ENCODE measurements around the gene NOL4L.

The NOL4L gene

DNA sequence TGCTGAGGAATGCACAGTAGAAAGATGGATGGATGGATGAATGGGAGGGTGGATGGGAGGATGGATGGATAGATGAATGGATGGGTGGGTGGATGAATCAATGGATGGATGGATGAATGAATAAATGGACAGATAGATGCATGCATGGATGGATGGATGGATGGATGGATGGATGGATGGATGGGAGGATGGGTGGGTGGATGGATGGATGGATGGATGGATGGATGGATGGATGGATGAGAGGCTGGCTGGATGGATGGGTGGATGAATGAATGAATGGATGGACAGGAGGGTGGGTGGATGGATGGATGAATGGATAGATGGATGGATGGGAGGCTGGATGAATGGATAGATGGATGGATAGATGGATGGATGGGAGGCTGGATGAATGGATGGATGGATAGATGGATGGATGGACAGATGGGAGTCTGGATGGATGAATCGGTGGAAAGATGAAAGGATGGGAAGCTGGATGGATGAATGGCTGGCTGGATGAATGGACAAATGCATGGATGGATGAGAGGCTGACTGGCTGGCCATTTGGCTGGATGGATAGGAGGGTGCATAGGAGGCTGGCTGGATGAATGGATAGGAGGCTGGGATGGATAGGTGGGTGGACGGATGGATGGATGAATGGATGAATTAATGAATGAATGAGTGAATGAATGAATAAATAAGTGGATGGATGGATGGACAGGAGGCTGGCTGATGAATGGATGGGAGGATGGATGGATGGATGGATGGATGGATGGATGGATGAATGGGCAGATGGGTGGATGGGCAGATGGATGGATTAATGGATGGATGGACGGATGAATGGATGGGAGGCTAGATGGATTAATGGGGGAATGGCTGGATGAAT lies 28.3 kb upstream of the NOL4L start:
- no peak for DNase-seq

DNA sequence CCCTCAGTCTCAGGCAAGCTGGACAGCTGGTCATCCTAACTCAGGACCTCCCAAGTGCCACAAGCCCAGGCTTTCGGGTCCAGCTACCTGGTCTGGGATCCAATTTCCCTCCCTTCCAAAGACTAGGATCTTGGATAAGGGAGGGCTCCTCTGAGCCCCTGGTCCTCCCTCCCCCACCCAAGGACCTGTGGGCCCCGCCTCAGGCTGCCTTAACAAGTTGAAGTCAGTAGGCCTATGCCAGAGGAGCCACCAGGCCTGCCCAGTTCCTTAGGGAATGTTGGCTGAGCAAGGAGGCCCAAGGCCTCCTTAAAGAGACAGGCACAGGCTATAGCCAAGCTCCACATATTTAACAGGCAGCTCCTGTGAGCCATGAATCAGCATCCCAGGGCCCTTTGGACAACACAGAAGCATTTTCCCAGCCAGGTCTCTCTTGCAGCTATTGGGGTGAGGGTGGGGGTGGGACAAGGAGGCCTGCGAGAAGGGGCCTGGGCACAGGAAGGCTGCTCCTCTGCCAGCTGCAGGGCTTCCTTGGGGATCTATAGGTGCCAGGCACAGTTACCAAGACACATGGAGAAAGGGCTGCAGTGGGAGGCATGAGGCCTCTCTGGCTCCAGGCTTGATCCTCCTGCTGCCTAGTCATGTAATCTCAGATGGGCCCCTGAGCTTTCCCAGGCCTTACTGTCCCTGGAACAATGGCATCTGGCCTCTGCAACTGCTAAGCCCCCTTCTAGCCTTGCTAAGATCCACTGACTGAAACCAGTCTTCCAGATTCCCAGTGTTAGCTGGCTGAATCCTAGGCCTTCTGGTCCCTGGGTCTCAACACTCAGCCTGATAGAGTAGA lies 27.4 kb upstream of the NOL4L start:
- DNase-seq: no peak

DNA sequence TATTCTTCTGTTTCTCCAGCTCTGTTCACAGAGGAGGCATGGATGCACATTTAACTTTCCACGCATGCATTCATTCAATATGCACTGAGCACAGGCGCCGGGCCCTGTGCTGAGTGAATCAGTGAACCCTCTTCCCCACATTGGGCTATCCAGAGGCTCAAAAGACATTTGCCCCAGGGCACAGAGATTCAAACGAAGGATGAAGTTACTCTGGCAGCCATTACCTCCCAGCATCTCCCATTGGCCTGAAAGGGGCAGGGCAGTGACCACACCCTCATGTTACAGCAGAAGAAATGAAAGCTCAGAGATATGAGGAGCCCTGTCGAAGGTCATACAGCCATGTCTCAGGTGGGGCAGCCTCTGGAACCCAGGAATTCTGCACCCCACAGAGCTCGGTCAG lies 26.7 kb upstream of the NOL4L start:
- DNase-seq: no peak

DNA sequence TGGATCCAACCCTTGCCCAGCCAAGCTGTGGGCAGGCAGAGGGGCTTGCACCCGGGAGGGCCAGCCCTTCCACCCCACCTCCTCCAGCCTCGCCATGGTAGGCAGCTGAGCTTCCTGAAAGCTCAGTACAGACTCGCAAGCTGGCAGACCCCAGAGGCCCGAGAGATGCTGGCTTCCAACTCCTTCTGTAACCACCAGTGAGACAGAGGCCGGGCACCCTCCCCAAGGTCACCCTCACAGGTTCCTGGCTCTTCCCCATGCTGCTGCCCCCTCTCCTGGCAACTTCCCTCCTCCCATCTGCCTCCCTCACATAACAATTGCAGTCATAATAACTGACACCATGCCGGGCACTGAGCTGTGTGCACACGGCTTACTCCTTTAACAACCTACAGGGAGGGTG lies 26.2 kb upstream of the NOL4L start:
- no peak for DNase-seq

DNA sequence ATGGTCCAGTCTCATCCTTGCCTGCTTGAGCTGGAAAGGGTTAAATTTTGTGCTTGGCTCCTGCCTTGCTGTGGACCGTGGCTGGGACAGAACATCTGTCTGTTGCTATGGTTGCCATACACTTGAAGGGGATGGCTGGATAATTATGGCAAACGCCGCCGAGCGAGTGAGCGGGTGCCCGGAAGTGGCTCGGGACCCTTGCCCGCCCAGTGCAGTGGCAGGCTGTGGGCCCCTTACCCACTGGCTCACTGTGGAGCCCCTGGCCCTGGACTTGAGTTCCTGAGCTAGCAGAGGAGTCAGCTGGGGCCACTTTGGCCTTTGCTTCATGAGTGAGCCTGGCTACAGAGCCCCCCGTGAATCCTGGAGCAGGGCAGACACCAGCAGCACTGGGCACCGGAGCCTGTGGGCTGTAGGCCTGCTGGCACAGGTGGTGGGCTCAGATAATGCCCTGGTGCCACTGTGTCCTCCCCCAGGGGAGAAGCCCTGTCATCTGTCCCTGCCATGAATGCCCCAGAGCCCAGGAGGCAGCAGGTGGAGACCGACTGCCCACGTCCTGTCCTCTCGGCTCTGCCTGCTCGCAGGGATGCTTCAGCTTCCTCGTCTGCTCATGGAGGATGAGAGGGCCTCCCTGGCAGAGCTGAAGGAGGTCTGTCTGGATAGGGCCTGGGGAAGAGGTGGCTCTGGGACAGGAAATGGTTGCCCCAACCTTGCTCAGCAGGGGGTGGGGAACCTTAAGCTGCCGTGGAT lies 25.5 kb upstream of the NOL4L start:
- DNase-seq: no peak

DNA sequence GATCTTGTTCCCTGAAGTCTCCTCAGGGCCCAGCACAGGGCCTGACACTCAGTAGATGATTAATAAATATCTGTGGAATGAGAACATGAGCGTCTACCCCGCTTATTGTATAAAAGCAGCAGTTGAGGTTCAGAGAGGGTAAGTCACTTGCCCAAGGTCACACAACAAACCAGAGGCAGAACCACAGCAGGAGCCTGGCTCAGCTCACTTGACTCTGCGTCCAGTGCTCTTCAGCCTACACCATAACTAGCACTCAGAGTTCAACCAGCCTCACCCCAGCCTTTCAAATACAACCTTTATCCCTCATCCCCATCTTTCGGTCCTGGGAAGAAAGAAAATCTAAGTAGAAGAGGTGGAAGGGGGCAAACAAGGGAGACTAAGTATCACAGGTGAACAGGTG lies 24.9 kb upstream of the NOL4L start:
- no peak for DNase-seq

DNA sequence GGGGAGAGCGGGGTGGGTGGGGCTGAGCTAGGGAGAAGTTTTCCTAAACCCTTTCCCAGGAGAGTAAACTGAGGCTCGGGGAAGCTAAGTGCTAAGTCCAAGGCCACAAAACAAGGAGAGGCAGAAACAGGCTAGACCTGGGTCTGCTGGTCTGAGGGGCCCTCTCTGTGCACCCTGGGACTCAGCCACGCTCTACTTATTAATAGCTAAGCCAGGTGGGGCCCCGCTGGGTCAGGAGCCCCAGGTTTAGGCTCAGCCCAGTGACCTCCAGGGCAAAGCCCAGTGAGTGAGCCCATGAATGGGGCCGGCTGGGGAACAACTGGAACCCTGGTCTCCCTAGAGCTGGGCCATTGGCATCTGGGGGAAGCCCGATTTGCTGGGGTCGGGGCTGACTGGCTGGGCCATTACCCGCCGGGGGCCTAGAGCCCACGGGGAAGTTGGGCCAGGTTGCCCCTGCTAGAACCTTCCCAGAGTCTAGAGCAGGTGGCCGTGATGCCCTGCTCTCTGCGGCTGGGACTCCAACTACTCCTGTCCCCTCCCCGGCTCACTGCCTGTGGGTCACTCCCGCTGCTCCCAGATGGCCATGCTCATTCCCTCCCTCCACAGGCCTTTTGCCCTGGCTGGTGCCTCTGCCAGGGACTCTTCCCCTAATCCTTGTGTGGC lies 24.1 kb upstream of the NOL4L start:
- no peak for DNase-seq

DNA sequence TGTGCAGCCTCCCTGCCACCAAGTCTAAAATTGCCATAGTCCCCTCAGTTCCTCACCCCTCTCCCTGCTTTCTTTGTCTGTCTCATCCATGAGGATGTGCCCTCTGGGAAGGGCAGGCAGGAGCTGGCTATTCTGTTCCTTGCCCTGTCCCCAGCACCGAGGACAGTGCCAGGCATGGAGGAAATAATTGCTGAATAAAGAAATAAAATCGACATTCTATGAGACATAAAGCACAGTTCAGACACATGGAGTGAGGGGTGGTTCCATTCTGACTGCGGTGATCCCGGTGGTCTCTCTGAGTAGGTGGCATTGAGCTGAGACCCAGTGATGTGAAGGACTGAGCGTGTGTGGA lies 23.5 kb upstream of the NOL4L start:
- no peak for DNase-seq

DNA sequence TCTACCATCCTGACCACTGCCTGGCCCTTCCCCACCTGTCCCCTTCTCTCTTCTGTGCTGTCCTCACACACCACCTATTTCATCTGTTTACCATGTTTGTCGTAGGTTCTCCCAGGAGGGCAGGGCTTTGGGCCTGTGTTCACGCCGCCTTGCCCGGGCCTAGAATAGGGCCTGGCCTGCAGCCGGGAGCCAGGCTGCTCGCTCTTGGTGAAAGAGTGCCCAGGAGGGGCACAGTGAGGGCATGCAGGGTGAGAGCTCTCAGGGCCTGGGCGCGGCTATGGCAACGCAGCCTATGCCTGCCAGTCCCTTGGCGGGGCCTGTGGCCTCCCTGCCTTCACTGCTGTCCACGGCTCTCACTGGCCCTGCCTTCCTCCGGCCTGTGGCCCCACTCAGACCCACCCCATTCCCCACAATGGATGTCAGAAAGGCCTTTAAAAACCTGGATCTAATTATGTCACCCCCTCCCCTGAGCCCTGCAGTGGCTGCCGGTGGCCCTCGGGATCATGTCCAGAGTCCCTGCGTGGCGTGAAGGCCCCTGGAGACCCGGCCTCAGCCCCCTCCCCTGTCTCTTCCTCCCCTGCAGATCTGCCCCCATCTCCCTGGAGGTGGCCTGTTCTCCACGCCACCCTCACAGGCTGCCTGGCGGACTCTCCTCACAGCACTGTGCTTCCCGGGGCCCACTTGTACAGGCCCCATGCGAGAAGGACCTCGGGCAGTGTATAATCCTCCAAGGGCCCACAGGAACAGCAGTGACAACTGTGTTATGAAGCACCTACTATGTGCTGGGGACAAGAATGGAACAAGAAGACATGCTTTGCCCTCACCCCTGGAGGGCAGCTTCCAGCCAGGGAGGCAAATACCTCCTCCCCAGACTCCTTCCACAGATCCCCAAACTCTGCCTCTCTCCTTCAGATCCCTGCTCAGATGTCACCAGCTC lies 22.9 kb upstream of the NOL4L start:
- DNase-seq: peak in 1 of 2 donors; percentile 9

DNA sequence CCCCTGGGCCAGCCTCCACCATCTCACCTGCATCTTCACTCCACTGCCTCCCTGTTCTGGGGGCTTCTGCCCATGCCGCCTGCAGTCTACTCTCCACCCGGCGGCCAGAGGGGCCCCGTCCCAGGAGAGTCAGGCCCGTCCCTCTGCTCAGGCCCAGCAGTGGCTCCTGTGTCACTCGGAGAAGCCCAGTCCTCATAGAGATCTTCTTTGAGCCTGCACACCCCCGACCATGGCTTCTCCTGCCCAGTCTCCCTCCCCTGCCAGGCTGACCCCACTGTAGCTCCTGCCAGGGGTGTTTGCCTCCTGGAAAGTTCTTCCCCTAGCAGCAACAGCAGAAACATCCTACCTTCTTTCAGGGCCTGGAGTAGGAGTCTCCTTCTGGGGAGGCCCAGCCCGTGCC lies 22.2 kb upstream of the NOL4L start:
- no peak for DNase-seq

DNA sequence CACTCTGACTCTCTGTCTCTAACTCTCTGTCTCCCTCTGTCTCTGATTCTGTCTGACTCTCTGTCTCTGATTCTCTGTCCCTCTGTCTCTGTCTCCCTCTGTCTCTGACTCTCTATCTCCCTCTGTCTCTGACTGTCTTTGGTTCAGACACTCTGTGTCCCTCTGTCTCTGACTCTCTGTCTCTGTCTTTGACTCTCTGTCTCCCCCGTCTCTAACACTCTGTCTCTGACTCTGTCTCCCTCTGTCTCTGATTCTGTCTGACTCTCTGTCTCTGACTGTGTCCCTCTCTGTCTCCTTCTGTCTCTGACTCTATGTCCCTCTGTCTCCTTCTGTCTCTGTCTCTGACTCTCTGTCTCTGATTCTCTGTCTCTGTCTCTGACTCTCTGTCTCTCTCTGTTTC lies 21.7 kb upstream of the NOL4L start:
- DNase-seq: no peak

DNA sequence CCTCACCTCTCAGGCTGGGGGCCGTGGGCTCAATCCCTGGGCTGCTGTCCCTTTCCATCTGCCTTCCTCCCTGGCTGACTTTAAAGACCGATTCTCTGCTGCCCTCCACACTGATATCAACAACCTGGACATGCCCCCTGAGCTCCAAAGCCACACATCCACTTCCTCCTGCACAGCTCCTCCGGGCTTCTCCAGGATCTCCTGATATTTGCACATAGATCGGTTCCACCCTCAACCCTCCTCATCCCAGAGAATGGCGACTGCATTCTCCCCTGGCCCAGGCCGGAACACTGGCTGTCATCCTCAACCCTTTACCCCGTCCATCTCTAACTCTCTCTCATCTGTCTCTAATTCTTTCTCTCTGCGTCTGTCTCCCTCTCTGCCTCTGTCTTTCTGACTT lies 21.0 kb upstream of the NOL4L start:
- no peak for DNase-seq

DNA sequence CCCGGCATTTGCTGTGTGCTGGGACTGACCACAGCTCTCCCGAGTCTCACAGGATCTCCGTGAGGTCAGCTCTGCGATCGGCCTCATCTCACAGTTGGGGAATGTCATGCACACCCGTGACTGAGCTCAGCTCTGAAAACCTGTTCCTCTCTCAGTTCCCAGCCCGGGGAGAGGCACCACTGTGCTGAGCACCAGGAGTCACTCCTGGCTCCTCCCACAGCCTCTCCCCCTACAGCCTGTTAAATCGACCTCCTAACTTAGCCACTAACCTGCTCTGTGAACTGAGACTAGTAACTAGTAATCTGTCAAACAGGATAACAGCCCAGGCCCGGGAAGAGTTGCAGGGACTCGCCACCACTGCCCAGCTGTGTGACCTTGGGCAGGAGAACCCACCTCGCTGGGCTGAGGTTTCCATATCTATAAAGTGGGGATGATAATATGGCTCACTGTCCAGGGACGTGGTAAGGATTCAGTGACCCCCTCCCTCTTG lies 20.1 kb upstream of the NOL4L start:
- DNase-seq: peak in 1 of 2 donors; percentile 21

DNA sequence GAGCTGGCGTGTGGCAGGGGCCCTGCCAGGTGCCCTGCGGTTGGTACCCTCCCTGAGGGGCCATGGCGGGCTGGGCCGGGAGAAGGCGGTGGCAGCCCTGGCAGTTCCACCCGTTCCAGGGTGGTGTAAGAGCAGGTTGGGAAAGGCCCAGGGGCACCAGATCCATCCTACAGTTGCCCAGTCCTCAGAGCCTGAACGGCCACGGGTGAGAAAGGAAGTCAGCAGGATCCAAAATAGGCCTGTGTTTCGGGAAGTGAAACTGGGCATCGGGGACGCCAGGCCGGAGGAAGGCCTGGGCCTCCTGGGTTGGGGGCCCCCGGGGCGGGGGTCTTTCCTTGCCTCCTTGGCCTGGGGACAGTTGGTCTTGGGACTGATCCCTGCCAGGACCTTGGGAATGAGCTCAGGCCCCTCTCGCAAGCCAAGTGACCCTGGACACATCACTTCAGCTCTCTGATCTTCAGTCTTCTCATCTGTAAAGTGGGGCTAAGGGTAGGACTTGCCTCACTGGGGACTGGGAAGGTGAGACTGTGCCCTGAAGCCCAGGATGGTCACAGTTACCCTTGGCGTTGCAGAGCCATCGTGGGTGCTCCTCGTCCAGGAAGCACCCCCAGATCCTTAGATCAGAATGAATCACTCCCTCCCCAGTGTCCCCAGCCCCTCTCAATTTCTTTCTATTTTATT lies 18.1 kb upstream of the NOL4L start:
- peak in 1 of 2 donors; percentile 22 for DNase-seq

DNA sequence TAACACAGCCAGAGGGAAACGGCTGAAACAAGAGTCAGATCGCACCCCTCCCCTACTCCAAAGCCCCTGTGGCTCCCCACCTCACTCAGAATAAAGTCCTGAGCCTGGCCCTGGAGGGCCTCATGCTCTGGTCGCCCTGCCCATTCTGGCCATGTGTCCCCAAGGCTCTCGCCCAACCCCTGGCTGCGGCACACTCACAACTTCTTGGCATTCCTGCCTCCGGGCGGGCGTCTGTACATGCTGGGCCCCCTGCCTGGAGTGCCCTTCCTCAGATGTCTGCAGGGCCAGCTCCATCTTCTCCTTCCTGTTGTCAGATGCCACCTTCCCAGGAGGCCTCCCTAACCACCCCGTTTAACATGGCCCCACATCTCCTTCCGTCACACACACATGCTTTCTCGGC lies 17.1 kb upstream of the NOL4L start:
- DNase-seq: no peak

DNA sequence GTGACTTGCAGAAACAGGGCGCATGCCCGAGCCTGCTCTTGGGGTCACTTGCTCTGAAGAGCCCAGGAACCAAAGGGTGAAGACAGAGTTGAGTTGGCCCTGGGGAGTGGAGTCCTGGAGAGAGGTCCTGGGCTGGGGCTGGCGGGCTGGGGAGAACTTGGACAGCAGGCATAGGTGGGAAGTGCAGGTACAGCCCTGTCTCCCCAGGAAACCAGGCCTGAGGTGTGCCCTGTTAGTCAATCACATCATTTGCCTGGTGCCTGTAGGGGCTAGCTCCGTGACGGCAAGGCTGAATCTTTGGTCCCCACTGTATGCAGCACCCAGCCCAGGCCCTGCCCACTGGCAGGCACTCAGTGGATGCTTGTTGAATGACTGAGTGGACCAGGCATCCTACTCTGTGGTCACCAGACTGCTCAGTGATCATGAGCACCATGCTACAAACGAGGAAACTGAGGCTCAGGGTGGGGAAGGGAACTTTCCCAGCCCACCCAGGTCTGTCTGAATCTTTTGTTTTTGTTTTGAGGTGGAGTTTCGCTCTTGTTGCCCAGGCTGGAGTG lies 15.6 kb upstream of the NOL4L start:
- no peak for DNase-seq

DNA sequence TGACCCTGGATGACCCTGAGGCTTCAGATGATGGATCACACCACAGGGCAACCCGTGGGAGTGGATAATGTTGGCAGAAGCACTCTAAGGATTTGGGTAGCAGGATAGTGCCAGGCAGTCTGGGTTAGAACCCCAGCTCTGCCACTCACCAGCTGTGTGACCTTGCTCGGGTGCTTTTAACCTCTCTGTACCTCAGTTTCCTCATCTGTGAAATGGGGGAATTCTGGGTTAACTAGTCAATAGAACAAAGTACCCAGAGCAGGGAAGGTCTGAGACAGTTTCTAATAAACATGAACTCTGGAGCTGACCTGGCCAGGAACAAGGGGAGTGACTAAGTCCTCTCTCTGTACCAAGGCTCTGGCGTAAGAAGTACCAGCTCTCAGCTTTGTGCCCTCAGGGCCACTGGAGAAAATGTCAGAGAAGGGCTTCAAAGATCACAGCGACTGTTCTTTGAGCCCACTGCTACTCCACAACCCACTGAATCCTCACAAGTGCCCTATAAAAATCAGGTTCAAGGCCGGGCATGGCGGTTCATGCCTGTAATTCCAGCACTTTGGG lies 14.7 kb upstream of the NOL4L start:
- DNase-seq: no peak

DNA sequence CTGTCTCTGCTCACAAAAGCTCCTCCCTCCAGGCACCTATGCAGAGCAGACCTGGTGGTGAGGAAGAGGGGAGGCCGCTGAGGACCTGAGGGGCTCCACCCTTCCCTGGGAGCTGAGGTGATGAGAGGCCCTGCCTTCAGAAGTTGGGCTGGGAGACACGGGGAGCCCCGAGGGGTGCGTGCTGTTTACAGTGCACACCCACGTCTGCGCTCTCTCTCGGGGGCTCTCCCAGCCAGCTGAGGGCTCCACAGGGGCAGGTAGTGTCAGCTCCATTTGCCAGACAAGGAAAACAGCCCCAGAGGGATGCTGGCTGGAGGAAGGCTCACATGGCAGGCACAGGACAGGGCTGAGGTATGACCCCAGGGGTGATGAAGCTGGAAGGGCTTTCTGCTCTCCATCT lies 13.5 kb upstream of the NOL4L start:
- DNase-seq: no peak

DNA sequence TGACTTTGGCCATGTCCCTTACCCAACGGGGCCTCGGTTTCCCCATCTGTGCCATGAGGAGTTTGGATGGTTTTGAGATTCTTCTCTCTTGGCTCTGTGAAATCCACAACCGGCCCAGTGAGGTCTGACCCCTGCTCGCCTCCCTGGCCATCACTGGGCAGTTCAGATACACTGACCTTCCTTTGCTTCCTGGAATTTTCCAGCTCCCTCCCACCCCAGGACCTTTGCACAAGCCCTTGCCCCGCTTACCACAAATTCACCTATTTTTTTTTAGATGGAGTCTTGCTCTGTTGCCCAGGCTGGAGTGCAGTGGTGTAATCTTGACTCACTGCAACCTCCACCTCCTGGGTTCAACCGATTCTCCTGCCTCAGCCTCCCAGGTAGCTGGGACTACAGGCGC lies 12.6 kb upstream of the NOL4L start:
- no peak for DNase-seq

DNA sequence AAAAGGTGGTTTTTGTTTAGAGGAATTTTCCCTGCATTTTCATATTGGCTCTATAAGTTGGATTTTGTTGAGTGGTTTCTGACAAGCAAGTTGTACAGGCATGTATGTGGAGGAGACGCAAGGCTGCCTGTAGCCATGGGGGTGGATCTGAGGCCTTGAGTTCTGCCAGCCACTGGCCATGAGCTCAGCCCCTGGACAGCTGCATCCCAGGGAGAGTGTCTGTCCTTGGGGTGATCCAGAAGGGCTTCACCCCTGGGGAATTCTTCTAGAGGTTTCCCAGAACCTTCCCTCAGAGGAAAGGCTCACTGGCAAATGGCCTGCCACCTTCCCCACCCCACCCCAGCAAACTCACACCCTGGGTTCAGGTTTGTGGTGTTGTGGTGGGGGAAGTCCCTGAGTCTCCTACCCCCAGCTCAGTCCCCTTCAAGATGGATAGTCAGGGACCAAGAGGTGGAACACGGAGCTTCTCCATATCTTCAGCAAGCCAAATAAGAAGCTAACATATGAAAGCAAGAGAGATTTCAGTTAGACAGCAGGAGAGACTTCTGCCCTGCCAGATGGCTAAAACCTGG lies 11.6 kb upstream of the NOL4L start:
- DNase-seq: no peak

Data from hippocampal formation (tissue), 2 donors.